SU-DHL-6 (cell line): ENCODE results near the gene SYNGR4.

ENCODE experiments used
- H2AFZ ChIP-seq: fragments of 200-600 bp; sonication (generic); 2 replicates; pipeline ENCODE4 v1.6.1; 2014; ENCODE audit warnings: low read depth, mild to moderate bottlenecking, moderate library complexity, mixed read lengths, antibody characterized with exemption, low read length; ENCODE audit not compliant: severe bottlenecking
- H3F3A ChIP-seq: fragments of 200-600 bp; shearing (Covaris generic); 2 replicates; pipeline ENCODE4 v1.6.0; 2016; ENCODE audit warnings: antibody characterized with exemption, mild to moderate bottlenecking; ENCODE audit not compliant: insufficient read depth
- H3K27ac ChIP-seq: fragments of 200-600 bp; sonication (generic); 2 replicates; pipeline ENCODE4 v1.5.1; 2016; ENCODE audit warnings: low read depth, mild to moderate bottlenecking, low read length, moderate library complexity, mixed read lengths
- H3K27me3 ChIP-seq: fragments of 200-600 bp; sonication (generic), shearing (Covaris generic); 2 replicates; pipeline ENCODE4 v1.6.0; 2014; ENCODE audit warnings: mild to moderate bottlenecking, low read length
- H3K36me3 ChIP-seq: fragments of 200-600 bp; sonication (generic); 2 replicates; pipeline ENCODE4 v1.6.1; 2014; ENCODE audit warnings: mild to moderate bottlenecking, low read length, mixed read lengths
- H3K4me2 ChIP-seq: fragments of 300-600, 200-600 bp; shearing (Covaris generic), sonication (generic); 2 replicates; pipeline ENCODE4 v1.6.0; 2014; ENCODE audit warnings: low read length, low read depth, mild to moderate bottlenecking; ENCODE audit not compliant: poor library complexity, severe bottlenecking
- H3K4me3 ChIP-seq: fragments of 200-600 bp; sonication (generic); 2 replicates; pipeline ENCODE4 v1.5.1; 2014; ENCODE audit warnings: antibody characterized with exemption, low read length, mild to moderate bottlenecking, mixed read lengths; ENCODE audit not compliant: insufficient read depth, poor library complexity, severe bottlenecking
- H3K79me2 ChIP-seq: fragments of 200-600 bp; sonication (generic); 2 replicates; pipeline ENCODE4 v1.6.1; 2014; ENCODE audit warnings: mild to moderate bottlenecking, low read length, moderate library complexity; ENCODE audit not compliant: insufficient read depth
- H3K9ac ChIP-seq: fragments of 200-600 bp; sonication (generic); 2 replicates; pipeline ENCODE4 v1.7.0; 2014; ENCODE audit warnings: mild to moderate bottlenecking, low read length
- H3K9me2 ChIP-seq: fragments of 200-600 bp; sonication (generic); replicated peaks from 2 replicates; pipeline ENCODE4 v1.6.1; 2014; ENCODE audit warnings: low read length; ENCODE audit not compliant: insufficient read depth
- H3K9me3 ChIP-seq: fragments of 200-600 bp; sonication (generic); 2 replicates; pipeline ENCODE4 v1.6.1; 2014; ENCODE audit warnings: low read length, mixed read lengths; ENCODE audit not compliant: insufficient read depth
- H4K20me1 ChIP-seq: fragments of 200-600 bp; sonication (generic); 2 replicates; pipeline ENCODE4 v1.6.1; 2014; ENCODE audit warnings: low read depth, mild to moderate bottlenecking, antibody characterized with exemption, low read length, moderate library complexity, mixed read lengths
- EZH2phosphoT487 ChIP-seq: fragments of 200-600 bp; sonication (generic), shearing (Covaris generic); conservative IDR thresholded peaks from 2 replicates; pipeline ENCODE4 v1.6.1; 2018; ENCODE audit warnings: mild to moderate bottlenecking, antibody characterized with exemption, low read length, moderate library complexity, mixed read lengths
- TF ChIP-seq, protein P1 (sequence below): fragments of 200-600 bp; sonication (generic); IDR thresholded peaks from one replicate; pipeline ENCODE4 v1.5.1; 2017; ENCODE audit warnings: antibody characterized with exemption, mild to moderate bottlenecking, low read length, moderate library complexity; ENCODE audit not compliant: insufficient read depth, poor library complexity, severe bottlenecking

SYNGR4 gene

GRCh38 chr19:48342841-48343540 is 21.2 kb upstream of the SYNGR4 start:
- no peak overlapping the region for H3K4me3 ChIP-seq
- no peak overlapping the region for H3K9ac ChIP-seq
- no peaks in the 10 kb centered on the region for H3K9me2 ChIP-seq
- no peak overlapping the region for H3K4me2 ChIP-seq
- TF ChIP-seq, protein P1, sequence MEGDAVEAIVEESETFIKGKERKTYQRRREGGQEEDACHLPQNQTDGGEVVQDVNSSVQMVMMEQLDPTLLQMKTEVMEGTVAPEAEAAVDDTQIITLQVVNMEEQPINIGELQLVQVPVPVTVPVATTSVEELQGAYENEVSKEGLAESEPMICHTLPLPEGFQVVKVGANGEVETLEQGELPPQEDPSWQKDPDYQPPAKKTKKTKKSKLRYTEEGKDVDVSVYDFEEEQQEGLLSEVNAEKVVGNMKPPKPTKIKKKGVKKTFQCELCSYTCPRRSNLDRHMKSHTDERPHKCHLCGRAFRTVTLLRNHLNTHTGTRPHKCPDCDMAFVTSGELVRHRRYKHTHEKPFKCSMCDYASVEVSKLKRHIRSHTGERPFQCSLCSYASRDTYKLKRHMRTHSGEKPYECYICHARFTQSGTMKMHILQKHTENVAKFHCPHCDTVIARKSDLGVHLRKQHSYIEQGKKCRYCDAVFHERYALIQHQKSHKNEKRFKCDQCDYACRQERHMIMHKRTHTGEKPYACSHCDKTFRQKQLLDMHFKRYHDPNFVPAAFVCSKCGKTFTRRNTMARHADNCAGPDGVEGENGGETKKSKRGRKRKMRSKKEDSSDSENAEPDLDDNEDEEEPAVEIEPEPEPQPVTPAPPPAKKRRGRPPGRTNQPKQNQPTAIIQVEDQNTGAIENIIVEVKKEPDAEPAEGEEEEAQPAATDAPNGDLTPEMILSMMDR: no peak
- TF ChIP-seq EZH2phosphoT487: no peak
- no peaks in the 10 kb centered on the region for H4K20me1 ChIP-seq
- no peaks in the 10 kb centered on the region for H3K36me3 ChIP-seq
- no peak overlapping the region for H2AFZ ChIP-seq
- no peaks in the 10 kb centered on the region for H3K79me2 ChIP-seq
- no peaks in the 10 kb centered on the region for H3K27me3 ChIP-seq
- H3F3A ChIP-seq: no peaks in the 10 kb centered on the region; the same call in 1 of the 2 replicates
- H3K27ac ChIP-seq: no peak overlapping the region
- H3K9me3 ChIP-seq: no peaks in the 10 kb centered on the region

DNA sequence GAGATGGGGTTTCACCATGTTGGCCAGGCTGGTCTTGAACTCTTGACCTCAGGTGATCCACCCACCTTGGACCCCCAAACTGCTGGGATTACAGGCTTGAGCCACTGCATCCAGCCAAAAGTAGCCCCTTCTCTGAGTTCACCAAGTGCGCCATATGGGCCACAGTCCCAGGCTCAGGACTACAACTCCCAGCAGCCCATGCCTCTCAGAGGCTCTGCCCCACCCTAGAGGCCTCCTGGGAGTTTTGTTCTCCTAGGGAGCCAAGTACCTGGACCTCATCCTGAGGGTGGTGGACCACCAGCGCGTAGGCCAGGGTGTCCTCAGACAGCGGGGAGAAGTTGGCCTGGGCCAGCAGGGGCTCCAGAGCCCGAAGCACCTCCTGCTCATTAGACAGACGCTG is 19.3 kb upstream of the SYNGR4 start:
- Histone ChIP-seq H3K27ac (no peak overlapping the region), H2AFZ (no peak overlapping the region), H3K36me3 (no peaks in the 10 kb centered on the region), H3K4me3 (no peak overlapping the region), H3K9me2 (no peaks in the 10 kb centered on the region), H3K79me2 (no peaks in the 10 kb centered on the region), H3K27me3 (no peaks in the 10 kb centered on the region), H3K4me2 (no peak overlapping the region), H3K9me3 (no peaks in the 10 kb centered on the region), H3F3A (no peaks in the 10 kb centered on the region; the same call in 1 of the 2 replicates), H4K20me1 (no peaks in the 10 kb centered on the region), H3K9ac (no peak overlapping the region)
- no peak for TF ChIP-seq EZH2phosphoT487
- TF ChIP-seq, protein P1: no peak

GRCh38 chr19:48346191-48346590 is 18.0 kb upstream of the SYNGR4 start:
- Histone ChIP-seq H3K79me2 (no peaks in the 10 kb centered on the region), H3K9me2 (no peaks in the 10 kb centered on the region), H3K4me2 (no peak overlapping the region), H3K9me3 (no peaks in the 10 kb centered on the region), H3F3A (no peaks in the 10 kb centered on the region; the same call in 1 of the 2 replicates), H3K27ac (no peak overlapping the region), H2AFZ (no peak overlapping the region), H3K4me3 (no peak overlapping the region), H4K20me1 (no peaks in the 10 kb centered on the region), H3K27me3 (no peaks in the 10 kb centered on the region), H3K36me3 (no peaks in the 10 kb centered on the region), H3K9ac (no peak overlapping the region)
- no peak for TF ChIP-seq EZH2phosphoT487
- TF ChIP-seq, protein P1: no peak
